Measurements from ENCODE around the gene MYO16. TPM values are rescaled to one million over a fixed set of nuclear protein-coding genes. Genes with fewer than 3 reads are reported as not detected.

The MYO16 gene
- total RNA-seq, 4 donors from 2014 or later: 0.06 to 0.07 TPM; not detected in 2

- TF ChIP-seq POLR2A (IDR thresholded peaks at IDR 0.05): no peak
- TF ChIP-seq CTCF (IDR thresholded peaks at IDR 0.05): no peak
- DNase-seq (ENCODE audit: low spot score in 2 of 2): no peak
- no peak overlapping the region for H3K4me3 ChIP-seq (ENCODE audit: low read depth, poor library complexity, severe bottlenecking)
- intact Hi-C loops (cut with DNase I; ENCODE audit: low total_unique reads): no loop called here
- WGBS, 2 donors: 93% methylated on average over 7 of the region's 7 CpGs
Measured at GRCh38 chr13:109033090-109033489, 403.7 kb downstream of the MYO16 start.

- WGBS, 2 donors: 64 to 66% methylated on average over 7 of the region's 7 CpGs
- no peak overlapping the region for H3K4me3 ChIP-seq (ENCODE audit: low read depth, poor library complexity, severe bottlenecking)
- TF ChIP-seq POLR2A (IDR thresholded peaks at IDR 0.05) (no peak), CTCF (IDR thresholded peaks at IDR 0.05) (no peak)
- intact Hi-C loops (cut with DNase I; ENCODE audit: low total_unique reads): no loop called here
- DNase-seq (ENCODE audit: low spot score in 2 of 2): no peak
Measured at GRCh38 chr13:109036078-109036780, 406.8 kb downstream of the MYO16 start.

- no peak overlapping the region for H3K4me3 ChIP-seq (ENCODE audit: low read depth, poor library complexity, severe bottlenecking)
- DNase-seq (ENCODE audit: low spot score in 2 of 2): no peak
- intact Hi-C loops (cut with DNase I; ENCODE audit: low total_unique reads): no loop called here
- 63 to 64% methylated on average over 3 of the region's 3 CpGs for WGBS, 2 donors
- TF ChIP-seq POLR2A (IDR thresholded peaks at IDR 0.05) (no peak), CTCF (IDR thresholded peaks at IDR 0.05) (no peak)
Measured at GRCh38 chr13:109043636-109044035, 414.2 kb downstream of the MYO16 start.

- intact Hi-C loops (cut with DNase I; ENCODE audit: low total_unique reads): no loop called here
- no peak overlapping the region for H3K4me3 ChIP-seq (ENCODE audit: low read depth, poor library complexity, severe bottlenecking)
- DNase-seq (ENCODE audit: low spot score in 2 of 2): no peak
- no peak for TF ChIP-seq POLR2A (IDR thresholded peaks at IDR 0.05)
- no peak for TF ChIP-seq CTCF (IDR thresholded peaks at IDR 0.05)
Measured at GRCh38 chr13:109055850-109056249, 426.4 kb downstream of the MYO16 start.

- 46 to 51% methylated on average over 5 of the region's 5 CpGs for WGBS, 2 donors
- DNase-seq (ENCODE audit: low spot score in 2 of 2): no peak
- H3K4me3 ChIP-seq (ENCODE audit: low read depth, poor library complexity, severe bottlenecking): no peak overlapping the region
- TF ChIP-seq POLR2A (IDR thresholded peaks at IDR 0.05) (no peak), CTCF (IDR thresholded peaks at IDR 0.05) (no peak)
- intact Hi-C loops (cut with DNase I; ENCODE audit: low total_unique reads): no loop called here
Measured at GRCh38 chr13:109058087-109058486, 428.7 kb downstream of the MYO16 start.

GRCh38 chr13:109072505-109072904 is 443.1 kb downstream of the MYO16 start:
- intact Hi-C loops (cut with DNase I; ENCODE audit: low total_unique reads): no loop called here
- TF ChIP-seq POLR2A (IDR thresholded peaks at IDR 0.05): no peak
- TF ChIP-seq CTCF (IDR thresholded peaks at IDR 0.05): no peak
- 87% methylated on average over 3 of the region's 3 CpGs for WGBS, 2 donors
- no peak overlapping the region for H3K4me3 ChIP-seq (ENCODE audit: low read depth, poor library complexity, severe bottlenecking)
- no peak for DNase-seq (ENCODE audit: low spot score in 2 of 2)
